GM18858 (cell line): ENCODE results near the gene PDLIM1.
A peak's percentile ranks its signal among the peaks of the same experiment; 100 is the strongest.
"Not testable (repeated sequence)": the region's sequence is repeated elsewhere in the genome, so short reads cannot be mapped to it uniquely, and the experiment has no call there.

Source experiments
- ATAC-seq: cut with Tn5 transposase; IDR thresholded peaks from one replicate; pipeline ENCODE4 v1.9.1; 2021; ENCODE audit not compliant: unreplicated experiment

PDLIM1 gene

DNA sequence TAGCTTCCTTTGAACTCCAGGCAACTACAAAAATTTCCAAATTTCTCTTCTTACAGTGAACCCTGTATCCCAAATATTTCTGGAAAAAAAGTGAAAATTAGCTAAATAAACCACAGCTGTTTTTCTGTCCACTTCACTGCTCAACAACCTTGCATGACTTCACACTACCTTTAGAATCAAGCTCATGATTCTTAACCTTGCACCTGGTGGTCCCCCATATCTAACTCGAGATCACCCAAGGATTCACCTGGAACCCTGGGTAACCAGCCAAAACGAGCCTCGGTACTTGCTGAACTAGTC is 47.5 kb downstream of the PDLIM1 start:
- ATAC-seq, result no peak

- ATAC-seq, result no peak
These were observed 48.1 kb downstream of the PDLIM1 start for GRCh38 chr10:95242581-95243317.

- no peak for ATAC-seq
These were observed 49.3 kb downstream of the PDLIM1 start for GRCh38 chr10:95241533-95241932.

DNA sequence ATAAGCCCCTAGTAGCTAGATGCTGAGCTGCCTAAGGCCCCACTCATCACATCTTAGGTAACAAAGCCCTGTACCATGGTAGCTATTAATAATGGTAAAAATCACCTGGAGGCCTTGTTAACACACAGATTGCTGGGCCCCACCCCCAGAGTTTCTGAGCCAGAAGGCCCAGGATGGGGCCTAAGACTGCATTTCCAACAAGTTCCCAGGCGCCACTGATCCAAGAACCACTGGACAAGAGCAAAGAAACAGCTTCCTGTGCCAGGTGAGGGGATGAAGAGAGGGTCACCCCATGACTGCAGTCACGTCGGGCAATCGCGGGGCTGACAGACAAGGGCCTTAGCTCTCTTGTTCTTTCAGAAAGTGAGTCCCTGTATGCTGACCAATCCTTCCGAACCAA is 50.0 kb downstream of the PDLIM1 start:
- no peak for ATAC-seq

DNA sequence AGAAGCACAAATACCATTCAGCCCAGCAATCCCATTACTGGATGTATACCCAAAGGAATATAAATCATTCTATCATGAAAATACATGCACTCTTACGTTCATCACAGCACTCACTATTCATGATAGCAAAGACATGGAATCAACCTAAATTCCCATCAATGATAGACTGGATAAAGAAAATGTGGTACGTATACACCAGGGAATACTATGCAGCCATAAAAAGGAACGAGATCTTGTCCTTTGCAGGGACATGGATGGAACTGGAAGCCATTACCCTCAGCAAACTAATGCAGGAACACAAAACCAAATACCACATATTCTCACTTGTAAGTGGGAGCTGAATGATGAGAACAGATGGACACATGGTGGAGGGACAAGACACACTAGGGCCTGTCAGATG is 50.7 kb downstream of the PDLIM1 start:
- not testable (repeated sequence) for ATAC-seq

DNA sequence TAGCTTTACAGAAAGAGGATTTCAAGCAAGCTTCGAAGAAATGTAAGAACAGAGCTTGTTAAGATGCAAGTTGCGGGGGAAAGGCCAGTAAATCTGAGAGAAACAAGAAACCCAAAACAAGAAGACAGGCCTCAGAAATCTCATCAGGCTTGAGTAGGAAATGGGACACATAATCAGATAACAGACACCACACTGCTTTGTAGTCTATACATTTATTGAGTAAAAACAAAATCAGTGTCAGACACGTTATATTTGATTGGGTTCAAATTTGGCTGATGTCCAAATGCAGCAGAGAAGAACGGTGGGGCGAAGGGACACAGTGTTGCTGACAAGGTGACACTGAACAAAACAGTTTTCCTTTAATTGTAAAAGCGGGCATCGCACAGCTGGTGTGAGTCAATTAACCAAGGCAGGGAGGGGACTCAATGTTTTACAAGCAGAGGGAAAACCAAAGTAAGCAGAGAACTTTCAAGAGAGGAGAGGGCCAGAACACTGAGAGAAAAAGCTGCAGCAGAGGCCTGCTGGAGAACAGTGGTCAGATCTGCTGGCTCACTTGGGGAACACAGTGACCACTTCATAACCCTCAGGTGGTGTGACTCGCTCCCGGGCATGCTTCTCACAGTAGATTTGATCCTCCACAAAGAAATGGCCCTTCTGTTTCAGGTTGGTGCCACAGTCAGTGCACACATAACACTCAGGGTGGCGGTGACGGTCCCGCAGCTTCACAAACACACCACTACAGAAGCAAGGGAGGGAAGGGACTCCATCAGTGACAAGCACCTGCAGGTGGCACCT is 53.2 kb downstream of the PDLIM1 start:
- ATAC-seq, result no peak

- peak; percentile 97 for ATAC-seq
These were observed 54.5 kb downstream of the PDLIM1 start for GRCh38 chr10:95236068-95236903.

DNA sequence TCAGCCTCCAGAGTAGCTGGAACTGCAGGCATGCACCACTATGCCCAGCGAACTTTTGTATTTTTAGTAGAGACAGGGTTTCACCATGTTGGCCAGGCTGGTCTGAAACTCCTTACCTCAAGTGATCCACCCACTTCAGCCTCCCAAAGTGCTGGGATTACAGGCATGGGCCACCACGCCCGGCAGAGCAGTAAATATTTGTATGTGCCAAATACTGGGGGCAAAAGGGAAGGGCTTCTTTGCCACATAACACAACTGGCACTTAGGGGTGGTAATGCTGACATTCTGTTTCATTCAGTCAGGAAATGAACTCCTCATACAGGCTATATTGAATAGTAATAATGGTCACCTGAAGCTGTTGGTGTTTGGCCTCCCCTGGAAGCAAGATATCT is 55.1 kb downstream of the PDLIM1 start:
- no peak for ATAC-seq

DNA sequence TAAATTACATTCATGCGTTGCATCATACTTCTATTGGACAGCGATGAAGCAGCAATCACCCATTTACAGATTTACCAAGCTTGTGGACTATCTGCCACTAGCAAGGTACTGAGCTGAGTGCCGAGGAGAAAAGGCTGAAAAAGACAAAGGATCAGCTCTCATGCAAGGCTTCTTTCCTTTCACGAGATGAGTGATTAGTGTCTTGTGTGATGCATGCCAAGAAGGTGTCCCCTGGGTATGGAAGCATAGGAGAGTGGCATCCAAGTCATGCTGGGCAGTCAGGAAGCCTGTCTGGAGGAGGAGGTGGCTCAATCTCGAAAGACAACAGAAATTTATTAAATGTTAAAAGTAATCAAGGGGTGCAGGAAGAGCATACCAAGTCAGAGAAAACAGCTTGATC is 55.9 kb downstream of the PDLIM1 start:
- no peak for ATAC-seq

DNA sequence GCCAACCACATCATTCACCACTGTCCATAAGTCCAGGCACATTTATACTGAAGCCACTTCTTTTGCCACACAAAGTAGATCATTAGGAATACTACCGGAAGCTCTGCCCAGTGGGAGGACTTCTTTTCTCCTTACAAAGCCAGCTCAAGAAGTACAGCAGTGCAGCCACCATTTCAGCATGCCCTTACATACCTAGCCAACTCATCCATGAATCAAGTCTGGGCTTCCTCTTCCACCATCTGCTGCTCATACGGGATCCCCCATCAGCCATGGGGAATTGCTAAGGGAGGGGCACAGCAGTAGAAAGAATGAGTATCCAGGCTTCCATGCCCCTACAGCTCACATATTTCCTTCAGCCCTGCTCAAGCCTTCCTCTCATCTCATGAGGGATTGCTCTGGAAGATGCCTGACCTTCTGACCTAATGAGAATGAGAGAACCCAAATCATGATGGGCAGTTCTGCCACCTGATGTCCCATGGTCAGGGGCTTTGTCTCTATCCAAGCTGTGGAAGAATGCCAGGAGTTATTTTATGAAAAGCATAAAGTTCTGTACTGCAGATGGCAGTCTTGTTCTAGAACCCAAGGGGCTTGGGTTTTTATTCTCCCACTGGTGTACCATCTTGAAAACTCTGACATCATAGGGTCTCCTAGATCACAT is 57.3 kb downstream of the PDLIM1 start:
- ATAC-seq, result no peak

DNA sequence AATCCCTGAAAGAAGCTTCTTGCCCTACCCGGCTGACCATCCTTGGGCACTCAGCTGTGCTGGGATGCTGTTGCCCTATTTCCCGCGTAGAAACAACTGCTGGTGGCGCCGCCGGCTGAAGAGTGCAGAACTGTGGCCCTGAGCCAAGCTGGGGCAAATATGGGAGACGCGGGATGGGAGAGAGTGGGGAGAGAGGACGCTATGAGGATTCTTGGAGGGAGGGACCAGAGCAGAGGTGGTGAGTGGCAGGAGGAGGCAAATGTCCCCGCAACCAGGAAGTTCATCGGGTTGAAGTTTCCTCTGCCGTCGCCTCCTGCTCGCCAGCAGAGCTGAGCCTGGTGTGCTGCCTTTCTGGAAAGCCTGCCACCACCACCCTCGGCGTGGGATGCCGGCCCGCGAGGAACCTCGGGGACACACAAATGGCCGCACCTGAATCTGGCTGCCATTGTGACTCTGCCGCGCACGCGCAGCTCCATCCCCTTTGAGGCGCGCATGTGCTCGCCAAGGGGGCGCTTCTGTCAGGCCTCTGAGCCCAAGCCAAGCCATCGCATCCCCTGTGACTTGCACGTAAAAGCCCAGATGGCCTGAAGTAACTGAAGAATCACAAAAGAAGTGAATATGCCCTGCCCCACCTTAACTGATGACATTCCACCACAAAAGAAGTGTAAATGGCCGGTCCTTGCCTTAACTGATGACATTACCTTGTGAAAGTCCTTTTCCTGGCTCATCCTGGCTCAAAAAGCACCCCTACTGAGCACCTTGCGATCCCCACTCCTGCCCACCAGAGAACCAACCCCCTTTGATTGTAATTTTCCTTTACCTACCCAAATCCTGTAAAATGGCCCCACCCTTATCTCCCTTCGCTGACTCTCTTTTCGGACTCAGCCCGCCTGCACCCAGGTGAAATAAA is 59.9 kb downstream of the PDLIM1 start:
- peak; percentile 48 for ATAC-seq

- no peak for ATAC-seq
These were observed 60.8 kb downstream of the PDLIM1 start for GRCh38 chr10:95229724-95230627.

GRCh38 chr10:95228934-95229723 is 61.7 kb downstream of the PDLIM1 start:
- ATAC-seq, result not testable (repeated sequence)

GRCh38 chr10:95225136-95225535 is 65.7 kb downstream of the PDLIM1 start:
- no peak for ATAC-seq

GRCh38 chr10:95221124-95221523 is 69.7 kb downstream of the PDLIM1 start:
- ATAC-seq, result no peak

DNA sequence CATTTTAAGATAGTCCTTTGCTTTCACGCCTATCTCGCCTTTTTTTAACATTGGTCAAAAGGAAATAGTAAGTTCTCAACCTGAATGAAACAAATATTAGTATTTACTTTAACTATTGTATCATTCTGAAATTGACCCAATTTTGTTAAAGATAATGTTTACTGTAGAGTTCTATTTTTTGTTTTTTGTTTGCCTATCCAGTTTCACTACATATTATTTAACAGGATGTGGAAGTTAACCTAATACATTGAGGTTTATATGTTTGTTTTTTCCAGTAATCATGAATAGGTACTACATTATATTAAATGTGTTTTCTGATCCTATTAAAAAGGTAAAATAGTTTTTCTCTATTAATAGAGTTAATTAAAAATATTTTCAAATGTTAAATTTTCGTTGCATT is 70.3 kb downstream of the PDLIM1 start:
- ATAC-seq, result no peak

DNA sequence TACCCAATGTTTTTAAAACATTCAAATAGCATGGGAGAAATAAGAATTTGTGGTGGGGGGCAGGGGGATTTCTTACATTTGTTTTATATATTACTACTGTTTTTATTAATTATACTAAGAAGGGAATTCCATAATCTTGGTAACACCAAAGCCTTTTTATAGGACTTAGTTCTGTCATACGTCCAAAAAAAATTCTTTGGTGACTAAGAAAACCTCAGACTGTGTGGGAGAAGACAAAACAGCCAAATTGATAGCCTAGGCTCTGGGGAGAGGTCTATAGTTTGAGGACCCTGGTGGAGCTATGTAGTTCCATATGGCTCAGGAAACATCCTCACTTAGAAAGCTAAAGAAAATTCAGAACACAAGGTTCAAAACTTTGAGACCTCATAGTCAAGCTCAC is 73.3 kb downstream of the PDLIM1 start:
- ATAC-seq, result no peak

- peak; percentile 76 for ATAC-seq
These were observed 76.0 kb downstream of the PDLIM1 start for GRCh38 chr10:95214793-95215192.
